Effector CD8-positive, alpha-beta T cell (primary cell): ENCODE results near the gene FTO.

Experiments used
- DNase-seq: peaks from one replicate; lab custom pipeline; 2025; lab: John Stamatoyannopoulos, UW

Gene FTO

GRCh38 chr16:54086791-54087190, 382.8 kb downstream of the FTO start:
- no peak for DNase-seq

GRCh38 chr16:54090602-54091001, 386.6 kb downstream of the FTO start:
- DNase-seq: no peak

GRCh38 chr16:54093281-54093680, 389.3 kb downstream of the FTO start:
- no peak for DNase-seq

GRCh38 chr16:54094641-54095040, 390.7 kb downstream of the FTO start:
- DNase-seq: no peak

- DNase-seq: no peak
These were observed 392.7 kb downstream of the FTO start for GRCh38 chr16:54096607-54097006.

GRCh38 chr16:54097774-54098173, 393.8 kb downstream of the FTO start:
- DNase-seq: no peak

GRCh38 chr16:54098247-54098646, 394.3 kb downstream of the FTO start:
- DNase-seq: no peak

- no peak for DNase-seq
These were observed 395.7 kb downstream of the FTO start for GRCh38 chr16:54099627-54100026.

GRCh38 chr16:54102888-54103866, 399.2 kb downstream of the FTO start:
- no peak for DNase-seq

- no peak for DNase-seq
These were observed 402.1 kb downstream of the FTO start for GRCh38 chr16:54106057-54106456.

- no peak for DNase-seq
These were observed 403.7 kb downstream of the FTO start for GRCh38 chr16:54107583-54108202.

GRCh38 chr16:54110016-54110981, 406.3 kb downstream of the FTO start:
- no peak for DNase-seq

- DNase-seq: no peak
These were observed 408.7 kb downstream of the FTO start for GRCh38 chr16:54112451-54113206.

- DNase-seq: no peak
These were observed 411.6 kb downstream of the FTO start for GRCh38 chr16:54115558-54115957.

GRCh38 chr16:54116124-54116655, 412.2 kb downstream of the FTO start:
- DNase-seq: no peak

- DNase-seq: no peak
These were observed 414.9 kb downstream of the FTO start for GRCh38 chr16:54118846-54119245.

- no peak for DNase-seq
These were observed 417.0 kb downstream of the FTO start for GRCh38 chr16:54120846-54121480.

- DNase-seq: no peak
These were observed 417.8 kb downstream of the FTO start for GRCh38 chr16:54121539-54122295.

- no peak for DNase-seq
These were observed 419.8 kb downstream of the FTO start for GRCh38 chr16:54123766-54124165.
